Activated naive CD4-positive, alpha-beta T cell treated with anti-CD3 and anti-CD28 coated beads, Interleukin-2, amount 50 U/mL, for 24 hours (primary cell): Measurements from ENCODE around the gene PLCG1.

Source experiments
- H3K27ac Mint-ChIP-seq: one replicate; pipeline ENCODE4 v1.8.0; 2021; ENCODE audit warnings: mild to moderate bottlenecking, mixed read lengths
- H3K27me3 Mint-ChIP-seq: one replicate; pipeline ENCODE4 v1.8.0; 2021; ENCODE audit warnings: mixed read lengths
- H3K36me3 Mint-ChIP-seq: one replicate; pipeline ENCODE4 v1.8.0; 2021; ENCODE audit warnings: mixed read lengths
- H3K4me1 Mint-ChIP-seq: one replicate; pipeline ENCODE4 v1.8.0; 2021; ENCODE audit warnings: mixed read lengths
- H3K4me3 Mint-ChIP-seq: one replicate; pipeline ENCODE4 v1.8.0; 2021; ENCODE audit warnings: mild to moderate bottlenecking, mixed read lengths
- H3K9me3 Mint-ChIP-seq: one replicate; pipeline ENCODE4 v1.8.0; 2021; ENCODE audit warnings: mixed read lengths

Gene PLCG1

GRCh38 chr20:41147767-41148191 lies 10.4 kb downstream of the PLCG1 start:
- H3K27ac Mint-ChIP-seq: peak overlapping the region; percentile 91
- peaks cover 3% of the 10 kb centered on the region for H3K36me3 Mint-ChIP-seq
- peak overlapping the region; percentile 26 for H3K4me3 Mint-ChIP-seq
- H3K27me3 Mint-ChIP-seq: no peaks in the 10 kb centered on the region
- H3K4me1 Mint-ChIP-seq: peaks cover 100% of the 10 kb centered on the region
- H3K9me3 Mint-ChIP-seq: no peaks in the 10 kb centered on the region

DNA sequence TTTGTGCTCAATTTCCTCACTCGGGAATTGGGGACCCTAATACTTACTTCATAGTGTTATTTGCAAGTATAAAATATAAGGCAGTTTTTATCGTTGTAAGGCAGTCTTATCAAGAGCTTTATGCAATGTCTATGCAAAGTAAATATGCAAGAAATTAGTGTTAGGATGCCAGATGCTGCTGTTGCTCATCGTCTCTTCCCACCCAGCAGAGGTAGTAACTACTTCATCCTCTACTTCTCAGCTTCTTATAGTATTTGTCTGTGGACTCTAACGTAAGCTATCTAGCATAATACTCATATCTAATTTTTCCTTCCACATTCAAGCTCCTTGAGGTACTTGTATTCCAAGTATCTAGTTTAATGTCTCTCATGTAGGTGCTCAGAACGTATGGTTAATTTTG lies 11.6 kb downstream of the PLCG1 start:
- Mint-ChIP-seq H3K36me3 (peaks cover 5% of the 10 kb centered on the region), H3K4me1 (peaks cover 99% of the 10 kb centered on the region), H3K9me3 (no peaks in the 10 kb centered on the region), H3K27me3 (no peaks in the 10 kb centered on the region), H3K4me3 (peak overlapping the region; percentile 1), H3K27ac (peak overlapping the region; percentile 91)

DNA sequence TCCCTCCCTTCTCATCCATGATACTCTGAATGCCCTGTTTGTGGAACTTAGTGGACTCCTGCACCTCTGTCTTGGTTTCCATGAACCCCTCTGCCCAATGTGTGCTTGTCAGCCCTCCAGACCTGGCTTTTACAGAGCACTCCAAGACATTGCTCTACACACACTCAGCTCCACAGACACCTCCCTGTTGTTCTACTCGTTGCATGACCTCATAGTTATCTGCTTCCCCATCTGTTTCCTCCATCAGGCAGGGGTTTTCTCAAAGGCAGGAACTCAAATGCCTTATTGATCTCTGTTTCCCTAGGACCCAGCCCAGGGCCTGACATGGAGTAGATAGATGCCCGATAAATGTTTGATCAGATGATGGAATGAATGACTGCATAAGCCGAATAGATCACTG lies 13.3 kb downstream of the PLCG1 start:
- H3K27ac Mint-ChIP-seq: peak overlapping the region; percentile 97
- peak overlapping the region; percentile 8 for H3K4me3 Mint-ChIP-seq
- H3K27me3 Mint-ChIP-seq: no peaks in the 10 kb centered on the region
- H3K9me3 Mint-ChIP-seq: no peaks in the 10 kb centered on the region
- H3K4me1 Mint-ChIP-seq: peaks cover 99% of the 10 kb centered on the region
- H3K36me3 Mint-ChIP-seq: peaks cover 6% of the 10 kb centered on the region

- Mint-ChIP-seq H3K4me3 (peak overlapping the region; percentile 36), H3K9me3 (no peaks in the 10 kb centered on the region), H3K36me3 (peaks cover 6% of the 10 kb centered on the region), H3K27ac (peak overlapping the region; percentile 97), H3K4me1 (peaks cover 99% of the 10 kb centered on the region), H3K27me3 (no peaks in the 10 kb centered on the region)
Measured at GRCh38 chr20:41151134-41151869, 14.0 kb downstream of the PLCG1 start.

- Mint-ChIP-seq H3K27me3 (no peaks in the 10 kb centered on the region), H3K9me3 (no peaks in the 10 kb centered on the region), H3K4me1 (peaks cover 99% of the 10 kb centered on the region), H3K36me3 (peaks cover 4% of the 10 kb centered on the region), H3K27ac (peak overlapping the region; percentile 93), H3K4me3 (no peak overlapping the region)
Measured at GRCh38 chr20:41152108-41152757, 14.9 kb downstream of the PLCG1 start.

GRCh38 chr20:41154436-41155176 lies 17.3 kb downstream of the PLCG1 start:
- peaks cover 3% of the 10 kb centered on the region for H3K36me3 Mint-ChIP-seq
- H3K27me3 Mint-ChIP-seq: no peaks in the 10 kb centered on the region
- H3K4me3 Mint-ChIP-seq: peak overlapping the region; percentile 47
- H3K27ac Mint-ChIP-seq: peak overlapping the region; percentile 97
- no peaks in the 10 kb centered on the region for H3K9me3 Mint-ChIP-seq
- H3K4me1 Mint-ChIP-seq: peaks cover 99% of the 10 kb centered on the region

DNA sequence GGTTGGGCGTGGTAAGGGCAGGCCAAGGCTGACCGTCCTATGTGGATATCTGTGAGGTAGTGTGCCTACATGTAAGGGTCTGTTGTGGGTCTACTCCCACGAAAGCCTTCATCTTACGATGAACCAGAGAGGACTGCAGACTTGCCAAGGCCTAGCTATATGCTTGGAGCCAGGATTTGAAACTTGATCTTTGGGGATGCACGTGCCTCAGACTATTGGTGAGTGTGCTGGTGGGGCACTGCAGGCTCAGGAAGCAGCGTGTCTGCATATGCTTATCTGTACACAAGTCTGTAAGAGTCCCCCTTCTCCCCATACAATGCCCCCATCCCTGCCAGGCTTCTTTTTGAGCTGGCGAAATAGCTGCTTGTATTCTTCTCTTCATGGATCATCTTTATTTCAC lies 17.9 kb downstream of the PLCG1 start:
- no peaks in the 10 kb centered on the region for H3K27me3 Mint-ChIP-seq
- H3K36me3 Mint-ChIP-seq: peaks cover 4% of the 10 kb centered on the region
- H3K4me1 Mint-ChIP-seq: peaks cover 99% of the 10 kb centered on the region
- H3K9me3 Mint-ChIP-seq: no peaks in the 10 kb centered on the region
- H3K27ac Mint-ChIP-seq: peak overlapping the region; percentile 97
- peak overlapping the region; percentile 39 for H3K4me3 Mint-ChIP-seq

DNA sequence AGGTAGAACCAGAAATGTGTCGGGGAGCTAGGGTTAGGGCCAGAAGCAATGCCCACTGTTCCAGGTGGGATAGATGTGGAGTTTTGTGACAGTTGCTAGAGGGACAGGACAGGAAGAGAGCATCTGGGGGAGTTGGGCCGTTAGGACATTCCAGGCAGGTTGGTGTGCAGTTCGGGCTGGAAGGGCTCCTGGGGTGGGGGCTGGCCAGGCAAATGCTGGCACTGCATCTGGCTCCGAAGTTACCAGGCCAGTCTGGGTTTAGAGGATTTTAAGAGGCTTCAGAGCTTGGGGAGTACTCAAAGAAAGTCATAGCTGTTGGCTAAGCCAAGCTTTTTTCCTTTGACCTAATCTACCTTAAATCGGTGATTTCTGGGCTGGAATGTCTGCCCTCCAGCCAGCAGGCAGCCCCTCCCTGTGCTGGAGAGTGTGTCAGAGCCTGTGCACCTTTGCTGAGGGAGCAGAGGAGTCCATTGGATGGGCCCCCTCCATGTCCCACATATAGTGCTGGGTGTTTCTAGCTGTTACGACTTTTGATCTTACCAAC lies 20.8 kb downstream of the PLCG1 start:
- Mint-ChIP-seq H3K9me3 (no peaks in the 10 kb centered on the region), H3K27me3 (no peaks in the 10 kb centered on the region), H3K4me3 (peak overlapping the region; percentile 83), H3K4me1 (peaks cover 94% of the 10 kb centered on the region), H3K27ac (peak overlapping the region; percentile 99), H3K36me3 (peaks cover 15% of the 10 kb centered on the region)

GRCh38 chr20:41159547-41159946 lies 22.2 kb downstream of the PLCG1 start:
- peak overlapping the region; percentile 75 for H3K27ac Mint-ChIP-seq

DNA sequence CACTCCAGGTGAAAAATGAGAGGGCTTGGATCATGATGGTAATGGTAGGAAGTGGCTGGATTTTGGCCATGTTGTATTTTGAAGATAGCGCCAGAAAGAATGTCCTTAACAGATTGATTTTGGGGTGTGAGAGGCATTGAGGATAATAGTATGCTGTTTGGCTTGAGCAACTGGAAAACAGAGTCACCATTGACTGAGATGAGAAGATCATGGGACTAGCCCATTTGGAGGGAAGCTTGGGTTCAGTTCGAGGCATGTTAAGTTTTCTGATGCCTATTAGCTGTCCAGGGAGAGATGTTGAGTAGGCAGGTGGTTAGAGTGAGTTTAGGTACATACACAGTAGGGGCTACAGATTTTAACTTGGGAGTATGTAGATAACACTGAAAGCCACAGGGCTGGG lies 23.3 kb downstream of the PLCG1 start:
- Mint-ChIP-seq H3K27ac (peak overlapping the region; percentile 75), H3K36me3 (peaks cover 22% of the 10 kb centered on the region), H3K9me3 (no peaks in the 10 kb centered on the region), H3K27me3 (no peaks in the 10 kb centered on the region), H3K4me1 (peaks cover 82% of the 10 kb centered on the region), H3K4me3 (peak overlapping the region; percentile 3)

More at GRCh38 chr20:41159547-41159946, 22.2 kb downstream of the PLCG1 start:
- peak overlapping the region; percentile 41 for H3K4me3 Mint-ChIP-seq
- H3K9me3 Mint-ChIP-seq: no peaks in the 10 kb centered on the region
- H3K27me3 Mint-ChIP-seq: no peaks in the 10 kb centered on the region
- H3K36me3 Mint-ChIP-seq: peaks cover 17% of the 10 kb centered on the region
- peaks cover 92% of the 10 kb centered on the region for H3K4me1 Mint-ChIP-seq

DNA sequence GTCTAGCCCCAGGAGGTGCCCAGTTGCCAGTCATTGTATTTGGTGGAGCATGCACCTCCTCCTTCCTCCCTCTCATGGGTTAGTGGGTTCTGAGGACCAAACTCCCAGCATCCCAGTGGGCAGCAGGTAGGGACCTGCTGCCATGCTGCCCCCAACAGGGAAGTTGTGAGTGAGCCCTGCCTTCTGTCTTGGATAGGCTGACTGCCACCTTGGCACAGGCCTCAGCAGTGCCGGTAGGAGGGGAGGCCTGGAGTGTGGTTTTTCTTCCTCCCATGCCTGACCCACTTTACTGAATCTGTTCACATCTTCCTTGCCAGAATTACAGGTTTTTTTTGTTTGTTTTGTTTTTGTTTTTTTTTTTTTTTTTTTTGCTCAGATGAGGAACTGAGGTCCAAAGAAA lies 24.5 kb downstream of the PLCG1 start:
- peak overlapping the region; percentile 51 for H3K4me3 Mint-ChIP-seq
- H3K36me3 Mint-ChIP-seq: peaks cover 25% of the 10 kb centered on the region
- peaks cover 74% of the 10 kb centered on the region for H3K4me1 Mint-ChIP-seq
- H3K27me3 Mint-ChIP-seq: no peaks in the 10 kb centered on the region
- H3K27ac Mint-ChIP-seq: peak overlapping the region; percentile 88
- H3K9me3 Mint-ChIP-seq: no peaks in the 10 kb centered on the region

DNA sequence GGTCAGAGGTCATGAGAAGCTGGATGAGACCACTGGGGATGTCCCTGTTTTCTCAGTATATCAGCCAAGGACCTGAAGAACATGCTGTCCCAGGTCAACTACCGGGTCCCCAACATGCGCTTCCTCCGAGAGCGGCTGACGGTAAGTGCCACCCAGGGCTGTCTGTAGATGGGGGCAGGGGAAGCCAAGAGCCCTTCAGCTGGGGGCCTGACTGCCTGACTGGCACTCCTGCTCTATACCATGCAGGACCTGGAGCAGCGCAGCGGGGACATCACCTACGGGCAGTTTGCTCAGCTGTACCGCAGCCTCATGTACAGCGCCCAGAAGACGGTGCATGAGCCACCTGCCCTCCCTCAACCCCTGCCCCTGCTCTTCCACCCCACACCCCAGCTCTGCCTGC lies 25.1 kb downstream of the PLCG1 start:
- Mint-ChIP-seq H3K4me3 (no peak overlapping the region), H3K4me1 (peaks cover 74% of the 10 kb centered on the region), H3K27me3 (no peaks in the 10 kb centered on the region), H3K9me3 (no peaks in the 10 kb centered on the region), H3K36me3 (peaks cover 28% of the 10 kb centered on the region), H3K27ac (peak overlapping the region; percentile 88)

- Mint-ChIP-seq H3K4me3 (no peak overlapping the region), H3K27me3 (no peaks in the 10 kb centered on the region), H3K4me1 (peaks cover 61% of the 10 kb centered on the region), H3K9me3 (no peaks in the 10 kb centered on the region), H3K27ac (peak overlapping the region; percentile 88), H3K36me3 (peaks cover 28% of the 10 kb centered on the region)
Measured at GRCh38 chr20:41163821-41164220, 26.5 kb downstream of the PLCG1 start.

- Mint-ChIP-seq H3K27ac (peak overlapping the region; percentile 88), H3K4me1 (peaks cover 47% of the 10 kb centered on the region), H3K4me3 (no peak overlapping the region), H3K36me3 (peaks cover 27% of the 10 kb centered on the region), H3K27me3 (no peaks in the 10 kb centered on the region), H3K9me3 (no peaks in the 10 kb centered on the region)
Measured at GRCh38 chr20:41165001-41165882, 27.9 kb downstream of the PLCG1 start.
